Erythroblast (primary cell): ENCODE measurements around the gene SLC6A11.

ENCODE experiments used
- DNase-seq, 2 experiments: peaks; one replicate each; lab custom pipeline; 2025; lab: John Stamatoyannopoulos, UW
- GATA1 ChIP-seq: IDR thresholded peaks from 2 replicates; pipeline ENCODE4 v1.6.1; 2011; ENCODE audit warnings: low read depth, mild to moderate bottlenecking, control low read depth, low read length, moderate library complexity
- POLR2A ChIP-seq: IDR thresholded peaks from 2 replicates; pipeline ENCODE4 v1.6.1; 2011; ENCODE audit warnings: mild to moderate bottlenecking, low read length

SLC6A11 gene

DNA sequence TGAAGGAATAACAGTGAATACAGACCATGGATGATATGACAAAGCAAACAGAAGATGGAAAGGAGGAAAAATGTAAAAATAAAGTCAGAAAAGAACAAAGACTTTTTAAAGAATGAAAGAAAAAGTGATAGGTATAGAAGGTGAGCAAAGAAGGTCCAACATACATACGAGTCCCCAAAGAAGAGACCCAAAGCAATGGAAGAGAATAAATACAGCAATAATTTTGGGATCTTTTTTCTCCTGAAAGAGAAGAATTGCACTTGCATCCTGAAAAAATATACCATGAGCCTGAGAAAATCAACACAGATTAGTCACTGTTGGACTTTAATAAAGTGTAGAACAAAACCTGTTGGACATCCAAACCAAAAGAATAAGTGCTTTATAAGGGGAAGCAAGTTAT, 91.2 kb downstream of the SLC6A11 start:
- DNase-seq = peak in 1 of 2 experiments; percentile 19
- no peak for TF ChIP-seq POLR2A
- TF ChIP-seq GATA1 = no peak

DNA sequence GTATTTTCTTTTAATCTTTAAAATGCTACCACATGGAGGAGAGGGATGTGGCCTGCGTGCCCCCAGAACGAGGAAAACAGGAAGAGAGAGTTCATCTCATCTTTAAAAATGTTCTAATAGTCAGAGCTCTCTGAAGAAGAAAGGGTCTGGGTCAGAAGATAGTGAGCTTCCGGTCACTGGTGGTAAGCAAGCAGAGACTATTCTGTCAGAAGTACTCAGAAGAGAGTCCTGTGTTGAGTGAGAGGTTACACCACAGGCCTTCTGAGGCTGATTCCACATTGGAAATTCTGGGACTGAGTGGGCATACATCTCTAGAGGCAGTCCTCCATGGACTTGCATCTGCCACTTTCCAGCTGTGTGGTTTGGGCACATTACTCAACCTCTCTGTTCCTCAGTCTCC, 94.3 kb downstream of the SLC6A11 start:
- DNase-seq = no peak
- TF ChIP-seq POLR2A (no peak), GATA1 (no peak)

DNA sequence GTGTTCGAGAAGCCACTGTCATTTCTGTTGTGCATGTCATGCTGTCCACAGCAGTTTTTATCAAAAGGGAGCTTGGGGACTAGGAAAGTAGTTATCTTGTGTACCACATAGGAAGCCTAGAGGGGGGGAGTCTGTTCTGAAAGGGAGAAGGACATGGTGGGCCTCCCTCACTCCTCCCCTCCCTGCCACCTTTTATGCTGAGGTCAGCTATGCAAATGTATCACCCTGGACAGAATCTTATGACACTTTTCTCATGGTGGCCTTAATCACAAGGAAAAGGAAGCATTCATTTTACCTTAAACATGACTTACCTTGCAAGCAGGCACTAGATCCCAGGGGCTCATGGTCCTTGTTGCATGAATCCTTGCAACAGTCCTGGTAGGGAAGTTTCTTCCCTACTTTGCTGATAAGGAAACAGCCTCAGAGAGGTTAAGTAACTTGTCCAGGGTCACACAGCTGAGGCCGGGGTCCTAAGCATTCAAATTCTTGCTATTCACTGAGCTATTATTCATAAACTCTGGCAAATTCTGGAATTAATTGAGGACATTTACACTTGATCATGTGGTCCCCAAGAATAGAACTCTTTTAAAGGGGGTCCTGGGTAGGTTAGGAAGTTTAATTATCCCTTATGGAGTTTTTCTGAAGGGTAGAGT, 95.4 kb downstream of the SLC6A11 start:
- no peak for DNase-seq
- TF ChIP-seq GATA1 (no peak), POLR2A (no peak)

DNA sequence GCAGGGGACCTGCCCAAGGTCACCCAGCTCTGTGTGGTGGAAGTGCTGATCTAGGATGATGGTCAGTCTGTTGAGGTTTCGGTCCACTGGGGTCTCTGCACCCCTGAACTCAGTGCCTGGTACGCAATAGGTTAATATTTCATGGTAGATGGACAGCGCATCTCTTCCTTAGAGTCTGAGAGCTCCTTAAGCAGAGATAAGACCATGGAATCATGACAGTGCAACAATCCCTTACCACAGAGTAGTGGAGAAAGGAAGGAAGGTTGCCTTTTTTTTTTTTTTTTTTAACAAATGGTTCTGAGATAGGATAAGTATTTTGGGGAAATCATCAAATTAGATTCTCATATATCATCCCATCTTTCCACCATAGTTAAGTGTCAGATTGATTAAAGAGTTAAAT, 96.8 kb downstream of the SLC6A11 start:
- TF ChIP-seq GATA1 (no peak), POLR2A (no peak)

DNA sequence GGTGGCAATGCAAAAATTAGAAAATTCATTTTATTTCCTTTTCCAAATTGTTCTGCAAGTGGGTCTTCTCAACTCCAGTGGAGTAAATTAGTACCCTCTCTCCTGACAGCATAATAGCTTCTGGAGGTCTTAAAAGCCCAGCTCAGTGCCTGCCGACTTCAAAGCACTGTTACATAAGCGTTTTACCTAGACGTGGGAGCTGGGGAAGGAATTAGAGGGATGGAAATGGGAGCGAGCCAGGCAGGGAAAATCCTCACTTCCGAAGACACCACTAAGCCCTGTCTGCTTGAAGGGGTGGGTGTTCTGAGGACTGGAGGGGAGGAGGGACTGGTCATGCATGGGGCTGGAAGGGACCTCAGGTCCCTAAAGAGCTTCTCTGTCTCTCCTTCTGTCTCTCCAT, 99.3 kb downstream of the SLC6A11 start:
- no peak for DNase-seq
- TF ChIP-seq GATA1 (no peak), POLR2A (no peak)

More for the DNA sequence above, 96.8 kb downstream of the SLC6A11 start:
- no peak for DNase-seq

DNA sequence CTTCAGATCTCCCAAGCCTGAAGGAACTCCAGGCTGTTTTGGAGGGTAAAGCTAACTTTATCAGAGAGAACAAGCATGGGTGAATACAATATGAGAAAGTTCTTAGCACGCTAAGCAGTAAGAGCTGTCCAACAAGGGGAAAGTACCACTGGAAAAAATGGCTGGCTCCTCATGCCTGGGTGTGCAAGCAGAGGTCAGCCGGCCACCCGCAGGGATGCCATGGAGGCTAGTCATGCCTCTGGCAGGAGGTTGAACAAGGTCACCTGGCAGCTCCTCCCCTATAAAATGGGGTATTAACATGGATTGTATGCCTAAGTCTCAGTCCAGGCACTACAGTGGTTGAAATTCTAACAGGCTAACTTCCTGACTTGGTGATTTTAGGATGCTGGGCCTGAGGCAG, 101.1 kb downstream of the SLC6A11 start:
- TF ChIP-seq GATA1 (no peak), POLR2A (no peak)
- DNase-seq = no peak

DNA sequence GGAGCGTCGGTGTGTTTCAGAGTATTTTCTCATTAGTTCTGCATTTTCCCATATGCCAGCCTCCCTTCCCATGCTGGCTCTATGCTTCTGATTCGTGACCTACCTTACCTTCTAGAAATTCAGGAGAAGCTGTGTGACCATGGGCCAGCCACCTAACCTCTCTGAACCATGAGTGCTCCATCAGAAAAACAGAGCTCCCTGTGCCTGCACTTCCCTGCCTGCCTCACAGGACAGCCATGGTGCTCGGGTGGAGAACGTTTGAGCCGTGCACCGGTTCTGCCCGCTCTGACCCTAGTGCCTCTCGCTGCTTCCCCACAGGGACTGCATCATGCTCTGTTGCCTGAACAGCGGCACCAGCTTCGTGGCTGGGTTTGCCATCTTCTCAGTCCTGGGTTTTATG, 102.0 kb downstream of the SLC6A11 start:
- no peak for DNase-seq
- TF ChIP-seq POLR2A (no peak), GATA1 (no peak)

DNA sequence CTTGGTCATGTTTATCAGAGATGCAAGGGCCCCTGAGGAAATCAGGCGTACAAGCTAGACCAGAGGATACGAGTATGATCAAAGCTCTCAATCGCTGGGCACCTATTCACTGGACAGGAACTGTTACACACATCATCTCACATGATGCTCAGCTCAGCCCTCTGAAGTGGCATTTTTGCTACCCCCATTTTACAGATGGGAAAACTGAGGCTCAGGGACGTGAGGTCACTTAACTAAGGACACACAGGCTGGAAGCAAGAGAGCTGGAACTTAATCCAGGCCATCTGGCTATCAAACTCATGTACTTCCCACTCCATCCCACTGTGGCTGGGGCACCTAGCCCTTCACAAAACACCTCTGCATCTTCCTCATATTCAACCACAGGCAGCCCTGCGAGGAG, 103.6 kb downstream of the SLC6A11 start:
- TF ChIP-seq GATA1 (no peak), POLR2A (no peak)
- DNase-seq = no peak

DNA sequence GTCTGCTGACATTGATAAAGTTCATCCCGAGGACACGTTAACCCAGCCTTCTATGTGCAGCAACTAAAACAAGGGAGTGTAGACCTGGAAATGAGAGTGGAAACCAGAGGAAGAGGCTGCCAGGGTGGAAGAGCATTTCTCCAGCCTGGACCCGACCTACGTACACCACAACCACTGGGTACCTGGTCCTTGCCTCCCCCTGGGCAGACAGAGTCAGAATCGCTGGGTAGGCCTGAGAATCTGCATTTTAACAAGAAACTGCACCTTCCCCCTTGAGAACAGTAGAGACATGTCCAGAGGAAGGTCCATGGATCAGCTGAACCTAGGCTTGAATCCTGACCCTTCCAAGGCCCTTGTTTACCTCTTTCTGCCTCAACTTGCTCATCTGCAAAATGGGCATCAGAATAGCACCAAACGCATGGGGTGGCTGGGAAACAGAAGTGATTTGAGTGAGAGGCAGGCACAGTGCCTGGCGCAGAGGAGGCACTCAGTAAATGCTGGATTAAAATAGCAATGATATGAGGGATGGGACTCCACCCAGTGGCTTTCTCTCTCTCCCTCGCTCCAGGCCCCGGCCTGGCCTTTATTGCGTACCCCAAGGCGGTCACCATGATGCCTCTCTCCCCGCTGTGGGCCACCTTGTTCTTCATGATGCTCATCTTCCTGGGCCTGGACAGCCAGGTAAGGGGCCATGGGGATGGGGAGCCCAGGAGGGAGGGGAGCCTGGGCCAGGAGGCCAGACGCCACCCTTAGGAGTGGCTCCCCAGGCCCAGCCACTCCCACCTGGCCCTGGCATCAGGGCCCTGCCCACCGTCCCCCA, 109.6 kb downstream of the SLC6A11 start:
- no peak for DNase-seq
- TF ChIP-seq POLR2A (no peak), GATA1 (no peak)

DNA sequence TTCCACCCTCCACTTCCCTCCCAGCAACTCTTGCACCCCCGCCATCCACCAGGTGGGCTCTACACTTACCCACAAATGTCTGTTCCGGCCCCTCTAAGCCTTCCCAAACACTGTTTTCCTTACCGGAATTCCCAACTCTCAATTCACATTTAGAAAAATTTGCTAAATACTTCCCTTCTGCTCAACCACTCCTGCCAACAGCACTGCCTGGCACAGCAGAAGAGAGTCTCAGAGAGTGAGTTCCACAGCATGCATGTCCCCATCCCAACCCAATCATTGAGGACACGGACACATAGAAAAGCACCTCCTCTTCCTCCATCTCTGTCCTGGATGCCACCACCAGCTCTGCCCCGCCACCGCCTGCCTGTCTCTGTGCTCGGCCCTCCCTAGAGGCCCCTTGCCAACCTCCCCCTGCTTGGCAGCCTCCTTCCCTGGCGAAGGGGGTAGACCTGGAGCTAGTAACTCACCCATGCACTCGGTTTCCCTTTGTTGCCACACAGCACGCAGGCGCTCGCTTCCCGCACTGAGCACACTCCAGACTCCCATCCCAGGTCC, 110.3 kb downstream of the SLC6A11 start:
- TF ChIP-seq GATA1 (no peak), POLR2A (no peak)
- no peak for DNase-seq

DNA sequence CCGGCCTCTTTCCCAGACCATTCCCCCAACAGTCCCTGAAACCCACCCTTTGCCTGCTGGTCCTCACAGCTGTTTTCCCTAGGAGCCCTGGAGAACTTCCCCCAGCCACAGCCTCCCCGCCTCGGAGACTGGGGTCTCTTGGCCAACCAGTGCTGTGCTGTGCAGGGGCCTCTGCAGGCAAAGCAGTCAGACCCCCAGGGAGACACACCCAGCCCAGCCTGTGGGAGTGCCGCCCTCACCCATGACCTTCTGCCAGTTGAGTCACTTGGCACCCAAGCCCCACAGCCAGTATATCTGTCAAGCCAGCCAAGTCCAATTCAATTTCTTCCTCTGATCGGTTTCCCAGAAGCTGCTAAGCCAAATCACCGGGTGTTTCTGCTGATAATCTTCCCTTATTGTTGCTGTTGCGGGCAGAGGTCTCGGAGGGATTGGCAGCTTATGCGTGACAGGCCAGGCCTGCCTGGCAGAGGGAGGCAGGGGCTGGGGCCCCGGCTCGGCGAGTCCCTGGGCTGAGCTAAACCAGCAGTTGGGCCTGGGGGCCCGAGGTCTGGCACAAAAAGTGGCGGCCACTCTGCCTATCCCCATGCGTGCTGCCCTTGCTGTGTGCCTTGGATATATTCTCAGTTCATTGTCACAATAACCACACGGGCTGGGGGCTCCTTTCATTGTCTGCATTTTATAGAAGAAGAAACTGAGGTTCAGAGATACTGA, 110.9 kb downstream of the SLC6A11 start:
- TF ChIP-seq GATA1 = no peak
- DNase-seq = no peak

DNA sequence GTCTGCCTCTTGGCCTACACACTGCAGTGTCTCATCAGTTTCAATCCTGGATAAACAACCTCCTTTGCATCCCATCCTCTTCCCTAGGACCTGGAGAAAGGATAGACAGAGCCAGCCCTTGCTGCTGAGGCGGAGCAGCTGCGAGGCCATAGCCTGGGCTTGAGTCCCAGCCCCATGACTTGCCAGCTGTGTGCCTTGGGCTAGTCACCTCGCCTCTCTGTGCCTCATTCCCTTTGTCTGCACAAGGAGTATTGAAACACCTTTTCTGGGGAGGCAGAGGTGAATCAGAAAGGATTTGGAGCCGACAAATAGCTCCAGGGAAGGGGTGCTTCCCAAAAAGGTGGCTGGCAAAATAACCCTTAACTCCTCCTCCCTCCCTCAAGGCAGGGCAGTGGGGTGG, 111.5 kb downstream of the SLC6A11 start:
- DNase-seq = no peak
- TF ChIP-seq POLR2A (no peak), GATA1 (no peak)

DNA sequence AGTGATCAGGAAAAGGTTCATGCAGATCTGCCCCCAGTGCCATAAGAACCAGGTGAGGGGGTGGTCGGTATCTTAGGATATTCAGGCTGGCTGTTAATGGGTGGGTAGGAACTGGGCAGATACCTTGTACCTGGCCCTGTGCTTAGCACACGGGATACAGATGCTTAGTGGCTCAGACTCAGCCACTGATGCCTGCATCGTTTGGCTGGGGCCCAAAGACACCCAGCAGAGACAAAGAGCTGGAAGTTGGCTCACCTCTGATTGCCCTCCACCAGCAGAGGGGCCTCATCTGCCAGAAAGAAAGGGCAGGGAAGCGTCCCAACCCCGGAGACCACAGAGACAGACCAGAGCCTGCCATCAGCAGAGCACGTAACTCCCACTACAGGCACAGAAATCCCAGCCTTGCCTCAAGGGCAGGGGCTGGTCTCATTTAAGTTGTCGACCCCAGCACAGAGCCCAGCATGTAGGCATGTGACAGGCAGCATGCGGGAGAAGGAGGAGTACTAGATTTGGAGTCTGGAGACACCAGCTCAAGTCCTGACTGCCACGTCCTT, 112.5 kb downstream of the SLC6A11 start:
- no peak for TF ChIP-seq GATA1
- no peak for TF ChIP-seq POLR2A
- DNase-seq = no peak

DNA sequence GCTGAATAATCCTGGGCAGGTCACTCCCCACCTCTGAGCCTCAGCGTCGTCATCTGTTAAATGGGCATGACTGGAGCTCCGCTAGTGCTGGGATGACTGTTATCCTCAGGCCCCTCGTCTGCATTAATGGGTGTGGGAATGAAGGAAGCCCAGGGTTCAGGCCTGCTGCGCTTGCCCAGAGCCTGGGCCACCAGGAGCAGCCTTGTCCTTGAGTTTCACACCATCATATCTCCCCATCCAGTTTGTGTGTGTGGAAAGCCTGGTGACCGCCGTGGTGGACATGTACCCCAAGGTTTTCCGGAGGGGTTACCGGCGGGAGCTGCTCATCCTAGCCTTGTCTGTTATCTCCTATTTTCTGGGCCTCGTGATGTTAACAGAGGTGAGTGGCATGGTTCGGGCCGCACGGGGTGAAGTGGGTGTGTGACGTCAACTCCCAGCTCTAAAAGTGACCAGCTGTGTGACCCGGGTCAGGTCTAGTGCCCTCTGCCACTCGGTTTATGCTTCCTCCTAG, 113.0 kb downstream of the SLC6A11 start:
- TF ChIP-seq GATA1 (no peak), POLR2A (no peak)
- no peak for DNase-seq
